HL-60 (cell line): ENCODE data around the gene PLEKHG4B.

Experiments used
- CTCF ChIP-seq: IDR thresholded peaks from one replicate; pipeline ENCODE4 v1.5.1; 2011; ENCODE audit warnings: low read length, control low read depth, inconsistent platforms; ENCODE audit not compliant: insufficient read depth
- POLR2AphosphoS5 ChIP-seq: IDR thresholded peaks from 2 replicates; pipeline ENCODE4 v1.6.1; 2012; ENCODE audit warnings: low read depth
- REST ChIP-seq: IDR thresholded peaks from 2 replicates; pipeline ENCODE4 v1.6.1; 2012; ENCODE audit warnings: low read depth; ENCODE audit not compliant: insufficient replicate concordance

- no peak for TF ChIP-seq CTCF
- TF ChIP-seq POLR2AphosphoS5, result no peak
- TF ChIP-seq REST, result no peak
Observed at GRCh38 chr5:143041-143440, 51.1 kb downstream of the PLEKHG4B start.
